ENCODE measurements around the gene PEX26. TPM values are rescaled to one million over a fixed set of nuclear protein-coding genes. Genes with fewer than 3 reads are reported as not detected.

The PEX26 gene
- total and polyA plus RNA-seq, 2 of the 13 experiments (the other 11 are each of a cell fraction or from before 2014, with no cell fraction given): 10.6 to 25.1 TPM

DNA sequence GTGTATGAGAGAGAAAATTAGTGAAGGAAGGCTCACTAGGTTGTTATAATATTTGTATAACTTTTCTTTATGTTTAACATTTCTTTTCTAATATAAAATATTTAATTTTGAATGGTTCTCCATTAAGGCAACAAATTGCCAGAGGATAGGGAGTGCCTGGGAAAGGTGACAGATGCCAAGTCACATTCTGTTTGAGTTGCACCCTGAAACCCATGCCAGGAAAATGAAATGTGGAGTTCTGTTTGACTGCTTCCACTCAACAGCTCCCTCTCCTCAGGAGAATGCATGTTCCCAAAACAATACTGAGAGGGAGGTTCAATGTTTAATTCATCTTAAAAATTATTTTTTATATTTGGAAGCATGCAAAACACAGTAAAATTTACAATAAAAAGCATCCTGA is 66.3 kb downstream of the PEX26 start:
- POLR2A ChIA-PET: no interaction called here
- Histone ChIP-seq H3K4me2 (ENCODE audit: low read depth, low read length) (no peak overlapping the region), H3K36me3 (replicated peaks in 1 of 2; ENCODE audit: control insufficient read depth in 1 of 2, insufficient read depth in 2 of 2, low read length in 2 of 2) (peaks cover 0 to 3% of the 10 kb centered on the region in 2 experiments; a peak in 3 of 5 replicates), H4K20me1 (ENCODE audit: insufficient read depth, low read length) (no peaks in the 10 kb centered on the region), H3K27ac (ENCODE audit: extremely low read length, insufficient read depth, low read length) (no peak overlapping the region), H3K79me2 (ENCODE audit: insufficient read depth, low read length) (no peaks in the 10 kb centered on the region), H3K9ac (ENCODE audit: insufficient read depth, low read depth, low read length) (no peak overlapping the region), H3K4me1 (ENCODE audit: insufficient read depth, low read length) (peaks cover 26% of the 10 kb centered on the region), H3K4me3 (replicated peaks in 1 of 3; ENCODE audit: insufficient read depth in 1 of 3, low read depth in 2 of 3, low read length in 3 of 3) (no peak overlapping the region), H3K9me3 (ENCODE audit: low read length) (no peaks in the 10 kb centered on the region), H2AFZ (ENCODE audit: low read length) (no peak overlapping the region), H3K27me3 (ENCODE audit: control insufficient read depth in 1 of 2, insufficient read depth in 2 of 2, low read length in 2 of 2) (no peaks in the 10 kb centered on the region; a peak in 1 of 5 replicates)
- in situ Hi-C loops (cut with HindIII; ENCODE audit: extremely low pct_ligation_motif_present, low pct_unique_long_range_greater_than_20kb) (no loop called here), intact Hi-C loops (cut with micrococcal nuclease; ENCODE audit: unreplicated experiment) (no loop called here)
- no peak for ATAC-seq
- TF ChIP-seq, protein P1, sequence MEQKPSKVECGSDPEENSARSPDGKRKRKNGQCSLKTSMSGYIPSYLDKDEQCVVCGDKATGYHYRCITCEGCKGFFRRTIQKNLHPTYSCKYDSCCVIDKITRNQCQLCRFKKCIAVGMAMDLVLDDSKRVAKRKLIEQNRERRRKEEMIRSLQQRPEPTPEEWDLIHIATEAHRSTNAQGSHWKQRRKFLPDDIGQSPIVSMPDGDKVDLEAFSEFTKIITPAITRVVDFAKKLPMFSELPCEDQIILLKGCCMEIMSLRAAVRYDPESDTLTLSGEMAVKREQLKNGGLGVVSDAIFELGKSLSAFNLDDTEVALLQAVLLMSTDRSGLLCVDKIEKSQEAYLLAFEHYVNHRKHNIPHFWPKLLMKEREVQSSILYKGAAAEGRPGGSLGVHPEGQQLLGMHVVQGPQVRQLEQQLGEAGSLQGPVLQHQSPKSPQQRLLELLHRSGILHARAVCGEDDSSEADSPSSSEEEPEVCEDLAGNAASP (CRISPR knock-in tag; IDR thresholded peaks at IDR 0.05; ENCODE audit: borderline replicate concordance): no peak
- TF ChIP-seq JUNB (CRISPR knock-in tag; IDR thresholded peaks at IDR 0.05; ENCODE audit: borderline replicate concordance) (no peak), SRSF4 (IDR thresholded peaks at IDR 0.05; ENCODE audit: low read depth, low read length, poor library complexity, severe bottlenecking) (no peak), ZZZ3 (CRISPR knock-in tag; IDR thresholded peaks at IDR 0.05; ENCODE audit: borderline replicate concordance) (no peak), ZNF543 (CRISPR knock-in tag; IDR thresholded peaks at IDR 0.05) (no peak)
- TF ChIP-seq, protein P2, sequence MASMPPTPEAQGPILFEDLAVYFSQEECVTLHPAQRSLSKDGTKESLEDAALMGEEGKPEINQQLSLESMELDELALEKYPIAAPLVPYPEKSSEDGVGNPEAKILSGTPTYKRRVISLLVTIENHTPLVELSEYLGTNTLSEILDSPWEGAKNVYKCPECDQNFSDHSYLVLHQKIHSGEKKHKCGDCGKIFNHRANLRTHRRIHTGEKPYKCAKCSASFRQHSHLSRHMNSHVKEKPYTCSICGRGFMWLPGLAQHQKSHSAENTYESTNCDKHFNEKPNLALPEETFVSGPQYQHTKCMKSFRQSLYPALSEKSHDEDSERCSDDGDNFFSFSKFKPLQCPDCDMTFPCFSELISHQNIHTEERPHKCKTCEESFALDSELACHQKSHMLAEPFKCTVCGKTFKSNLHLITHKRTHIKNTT (CRISPR knock-in tag; IDR thresholded peaks at IDR 0.05): no peak
- TF ChIP-seq, protein P3, sequence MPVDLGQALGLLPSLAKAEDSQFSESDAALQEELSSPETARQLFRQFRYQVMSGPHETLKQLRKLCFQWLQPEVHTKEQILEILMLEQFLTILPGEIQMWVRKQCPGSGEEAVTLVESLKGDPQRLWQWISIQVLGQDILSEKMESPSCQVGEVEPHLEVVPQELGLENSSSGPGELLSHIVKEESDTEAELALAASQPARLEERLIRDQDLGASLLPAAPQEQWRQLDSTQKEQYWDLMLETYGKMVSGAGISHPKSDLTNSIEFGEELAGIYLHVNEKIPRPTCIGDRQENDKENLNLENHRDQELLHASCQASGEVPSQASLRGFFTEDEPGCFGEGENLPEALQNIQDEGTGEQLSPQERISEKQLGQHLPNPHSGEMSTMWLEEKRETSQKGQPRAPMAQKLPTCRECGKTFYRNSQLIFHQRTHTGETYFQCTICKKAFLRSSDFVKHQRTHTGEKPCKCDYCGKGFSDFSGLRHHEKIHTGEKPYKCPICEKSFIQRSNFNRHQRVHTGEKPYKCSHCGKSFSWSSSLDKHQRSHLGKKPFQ (CRISPR knock-in tag; IDR thresholded peaks at IDR 0.05; ENCODE audit: insufficient replicate concordance): no peak
- TF ChIP-seq, protein P4, sequence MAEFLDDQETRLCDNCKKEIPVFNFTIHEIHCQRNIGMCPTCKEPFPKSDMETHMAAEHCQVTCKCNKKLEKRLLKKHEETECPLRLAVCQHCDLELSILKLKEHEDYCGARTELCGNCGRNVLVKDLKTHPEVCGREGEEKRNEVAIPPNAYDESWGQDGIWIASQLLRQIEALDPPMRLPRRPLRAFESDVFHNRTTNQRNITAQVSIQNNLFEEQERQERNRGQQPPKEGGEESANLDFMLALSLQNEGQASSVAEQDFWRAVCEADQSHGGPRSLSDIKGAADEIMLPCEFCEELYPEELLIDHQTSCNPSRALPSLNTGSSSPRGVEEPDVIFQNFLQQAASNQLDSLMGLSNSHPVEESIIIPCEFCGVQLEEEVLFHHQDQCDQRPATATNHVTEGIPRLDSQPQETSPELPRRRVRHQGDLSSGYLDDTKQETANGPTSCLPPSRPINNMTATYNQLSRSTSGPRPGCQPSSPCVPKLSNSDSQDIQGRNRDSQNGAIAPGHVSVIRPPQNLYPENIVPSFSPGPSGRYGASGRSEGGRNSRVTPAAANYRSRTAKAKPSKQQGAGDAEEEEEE (CRISPR knock-in tag; IDR thresholded peaks at IDR 0.05; ENCODE audit: borderline replicate concordance): no peak
- no peak for FAIRE-seq
- CTCF ChIA-PET (ENCODE audit: low intra/inter-chr PET ratio, low total read pairs): no interaction called here
- no TSS peak for BruUV-seq (replicated peaks)
- no peak for DNase-seq (ENCODE audit: low spot score)
